Endometrium (tissue), 2 donors: Measurements from ENCODE around the gene MAGOH.

Experiments
- FAIRE-seq: peaks from 2 replicates; lab custom pipeline; 2012; peaks lifted over from hg19 to GRCh38; lab: Jason Lieb, UNC
- donor health status: control.
- donor health status: control.

The MAGOH gene

DNA sequence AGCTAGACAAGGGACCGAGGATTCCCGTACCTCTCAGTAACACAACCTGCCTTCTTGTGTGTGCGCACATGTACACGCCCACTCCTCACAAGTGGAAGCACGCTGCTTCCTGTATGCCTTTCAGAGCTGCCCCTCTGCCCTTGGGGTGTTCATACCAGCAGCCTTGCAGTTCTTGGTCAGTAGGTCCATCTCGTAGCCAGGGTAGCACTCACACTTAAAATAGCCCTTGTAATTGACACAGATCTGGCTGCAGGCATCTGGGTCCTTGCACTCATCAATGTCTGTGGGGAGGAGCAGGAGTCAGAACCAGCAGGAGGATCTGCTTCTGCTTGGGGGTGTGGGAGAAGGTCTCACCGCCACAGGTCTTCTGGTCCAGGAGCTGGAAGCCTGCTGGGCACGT is 32.6 kb upstream of the MAGOH start:
- FAIRE-seq, result no peak

DNA sequence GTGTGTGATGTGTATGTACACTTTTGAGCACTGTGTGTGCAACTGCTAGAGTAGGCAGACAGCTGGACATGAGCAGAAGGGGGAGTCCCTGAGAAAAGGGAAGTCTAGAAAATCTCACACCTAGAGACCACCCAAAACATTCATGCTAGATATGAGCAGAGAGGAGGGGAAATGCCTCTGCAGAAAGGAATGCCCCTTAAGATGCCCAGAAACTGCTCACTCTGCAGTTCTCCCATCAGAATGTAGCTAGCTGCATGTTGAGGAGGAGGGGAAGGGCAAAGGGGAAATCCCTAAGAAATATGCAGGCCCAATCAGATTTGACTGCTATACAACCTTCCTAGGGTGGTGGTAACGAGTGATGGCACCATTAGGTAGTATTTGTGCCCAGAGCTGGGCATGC is 31.8 kb upstream of the MAGOH start:
- no peak for FAIRE-seq

DNA sequence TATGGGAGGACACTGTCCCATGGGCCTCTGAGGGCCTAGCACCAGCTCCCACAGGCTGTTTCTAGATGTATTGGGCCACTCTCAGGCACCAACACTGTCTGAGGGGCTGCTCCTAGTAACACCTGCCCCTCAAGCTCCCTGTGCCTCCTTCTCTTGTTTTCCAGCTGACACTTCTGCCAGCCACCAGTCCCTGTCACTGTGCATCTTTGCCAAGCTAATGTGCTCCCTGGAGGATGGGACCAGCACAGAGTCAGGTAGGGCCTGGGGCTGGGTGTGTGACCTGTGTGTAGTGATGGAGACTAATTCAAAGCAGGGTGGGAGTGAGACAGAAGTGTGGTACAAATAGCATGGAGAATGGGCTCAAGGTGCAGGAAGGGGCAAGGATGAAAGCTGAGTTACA is 29.4 kb upstream of the MAGOH start:
- FAIRE-seq, result no peak

DNA sequence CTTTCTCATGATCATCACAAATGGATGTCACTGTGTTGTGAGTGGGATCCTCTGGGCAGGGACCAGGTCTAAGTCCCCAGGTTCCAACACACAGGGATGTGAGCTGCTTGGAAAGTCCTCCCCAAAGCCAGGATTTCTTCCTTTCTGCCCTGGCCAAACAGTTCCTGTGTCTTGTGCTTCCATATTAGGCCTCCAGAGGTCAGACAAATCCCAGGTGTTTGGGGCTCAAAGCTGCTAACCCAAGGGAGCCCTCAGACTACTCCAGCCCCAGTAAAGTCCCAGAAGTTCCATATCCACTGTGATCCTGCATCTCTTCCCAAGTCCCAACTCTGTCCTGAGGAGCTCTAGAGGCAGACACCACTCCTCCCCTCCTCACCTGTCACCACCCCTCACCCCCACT is 27.7 kb upstream of the MAGOH start:
- no peak for FAIRE-seq

DNA sequence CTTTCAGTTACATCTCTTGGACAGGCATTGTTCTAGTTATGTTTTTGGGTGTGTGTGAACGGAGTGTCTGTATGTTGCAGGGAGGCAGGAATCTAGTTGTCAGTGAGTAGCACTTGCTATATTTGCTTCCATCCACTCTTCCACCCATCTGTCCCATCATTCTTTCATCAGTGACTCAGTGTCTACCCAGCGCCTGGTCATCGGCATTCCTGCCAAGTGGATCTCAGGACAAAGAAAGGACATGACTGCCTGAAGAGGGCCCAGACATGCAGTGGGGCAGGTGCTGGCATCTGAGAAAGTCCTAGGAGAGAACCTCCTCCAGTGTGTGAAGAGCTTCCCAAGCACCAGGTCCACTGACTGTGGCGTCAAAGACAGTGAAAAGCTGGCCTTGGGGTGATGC is 27.3 kb upstream of the MAGOH start:
- no peak for FAIRE-seq

DNA sequence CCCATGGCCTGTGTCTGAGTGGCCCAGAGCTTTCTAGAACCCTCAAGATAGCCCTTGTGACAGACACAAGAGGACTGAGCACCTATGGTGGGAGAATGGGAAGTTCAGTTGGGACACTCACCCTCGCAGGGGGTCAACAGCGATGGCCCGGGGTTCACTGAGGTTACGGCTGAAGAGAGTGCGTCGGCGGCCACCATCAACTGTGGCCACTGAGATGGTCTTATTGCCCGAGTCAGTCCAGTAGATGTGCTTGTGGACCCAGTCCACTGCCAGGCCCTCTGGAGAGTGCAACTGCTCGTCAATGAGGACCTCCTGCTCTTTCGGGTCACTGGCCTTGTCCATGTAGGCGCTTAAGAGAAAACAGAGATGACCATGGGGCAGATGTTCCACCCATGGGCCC is 25.7 kb upstream of the MAGOH start:
- no peak for FAIRE-seq

DNA sequence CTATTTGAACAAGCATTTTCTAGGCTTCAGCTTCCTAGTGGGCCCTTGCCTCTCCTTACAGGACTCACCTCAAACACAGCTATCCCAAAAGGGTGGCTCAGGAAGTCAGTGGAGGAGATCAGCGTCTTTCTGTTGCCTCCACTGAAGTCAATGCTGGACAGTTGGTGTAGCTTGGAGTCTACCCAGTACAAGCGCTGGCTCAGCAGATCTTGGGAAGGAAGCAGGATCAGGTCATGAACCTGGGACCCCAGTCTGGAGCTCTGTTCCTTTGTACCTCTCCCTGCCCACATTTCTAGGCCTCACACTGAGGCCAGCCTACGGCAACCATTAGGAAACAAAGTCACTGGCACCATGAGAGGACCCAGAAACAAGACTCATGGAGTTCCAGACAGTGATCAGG is 23.7 kb upstream of the MAGOH start:
- no peak for FAIRE-seq

DNA sequence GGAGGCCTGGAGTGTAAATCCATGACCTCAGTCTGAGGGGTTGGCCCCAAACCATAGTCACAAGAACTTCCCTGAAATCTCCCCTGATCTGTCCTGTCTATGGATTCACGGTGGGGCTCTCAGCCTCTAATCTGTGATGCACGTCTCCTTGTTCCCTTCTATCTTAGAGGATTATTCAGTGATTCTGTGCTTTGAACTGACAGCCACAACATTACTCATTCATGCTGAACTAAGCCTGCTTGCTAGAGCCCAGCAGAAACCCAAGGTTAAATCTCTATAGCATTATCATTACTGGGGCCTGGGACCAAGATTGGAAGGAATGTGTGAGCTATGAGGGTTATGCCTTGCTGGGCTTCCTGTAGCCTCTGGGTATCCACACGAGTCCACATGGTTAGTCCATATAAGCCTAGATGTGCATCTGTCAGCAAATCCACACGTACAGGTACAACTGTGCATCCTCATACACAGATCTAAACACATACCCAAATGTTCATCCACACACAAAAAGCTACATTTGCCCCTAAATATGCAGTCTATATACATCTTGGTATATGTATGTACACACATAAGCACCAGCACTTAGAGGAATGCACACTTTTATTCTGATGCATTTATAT is 22.4 kb upstream of the MAGOH start:
- FAIRE-seq, result no peak

DNA sequence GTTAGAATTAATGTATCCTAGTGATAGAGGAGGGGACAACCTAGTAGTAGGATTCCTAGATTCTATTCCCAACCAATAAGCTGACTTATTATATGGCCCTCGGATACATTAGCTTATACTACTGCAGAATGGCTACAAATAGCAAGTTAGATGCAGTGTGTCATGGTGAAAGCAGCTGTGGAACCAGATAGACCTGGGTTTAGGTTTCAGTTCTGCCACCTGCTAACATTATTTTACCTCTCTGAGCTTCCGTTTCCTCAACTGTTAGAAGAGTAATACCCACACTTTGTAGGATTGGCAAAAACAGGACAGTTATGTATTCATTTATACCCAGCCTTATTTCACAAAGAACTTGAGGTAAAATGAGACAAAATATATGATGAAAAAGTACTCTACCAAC is 21.6 kb upstream of the MAGOH start:
- no peak for FAIRE-seq

DNA sequence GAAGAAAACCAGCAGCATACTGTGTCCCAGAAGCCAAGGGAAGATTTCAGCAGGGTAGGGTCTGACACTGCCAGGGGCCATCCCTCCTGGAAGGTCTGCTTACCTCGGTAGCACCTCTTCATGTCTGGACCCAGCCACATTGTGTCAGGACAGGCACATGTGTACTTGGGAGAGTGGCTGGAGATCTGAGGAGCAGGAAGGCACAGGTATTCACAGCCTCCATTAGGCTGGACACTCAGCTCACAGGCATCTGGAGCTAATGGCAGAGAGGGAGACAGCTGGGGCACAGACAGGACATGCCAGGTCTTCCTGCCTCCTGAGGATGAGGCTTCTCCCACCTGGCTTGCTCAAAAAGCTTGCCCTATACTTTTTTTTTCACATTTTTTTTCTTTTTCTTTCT is 19.9 kb upstream of the MAGOH start:
- no peak for FAIRE-seq

DNA sequence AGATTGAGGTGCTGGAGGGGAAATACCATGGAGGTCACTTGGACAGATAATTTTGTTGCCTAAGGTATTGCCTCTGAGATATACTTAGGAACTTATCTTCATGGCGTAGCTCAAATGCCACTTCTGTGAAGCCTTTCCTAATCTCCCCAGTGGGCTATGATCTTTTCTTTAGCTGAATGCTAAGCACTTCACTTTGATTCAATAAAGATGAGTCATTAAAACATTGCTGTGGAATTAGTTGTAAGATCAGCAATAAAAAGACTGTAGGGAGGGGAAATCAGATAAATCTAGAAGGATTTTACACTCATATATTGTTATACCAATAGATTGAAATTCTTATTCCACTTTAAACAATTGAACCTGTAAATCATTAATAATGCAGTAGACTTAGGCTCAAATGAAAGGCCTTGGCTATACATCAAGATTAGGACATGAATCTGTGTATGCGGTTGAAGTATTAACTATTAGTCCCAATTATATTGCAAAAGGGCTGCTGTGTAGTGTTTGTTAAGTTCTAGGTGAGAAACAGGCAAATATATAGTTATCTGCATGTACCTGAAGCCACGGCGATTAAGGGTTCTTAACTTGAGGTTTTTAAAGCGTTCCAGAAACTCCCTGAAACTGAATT is 19.2 kb upstream of the MAGOH start:
- FAIRE-seq, result no peak

DNA sequence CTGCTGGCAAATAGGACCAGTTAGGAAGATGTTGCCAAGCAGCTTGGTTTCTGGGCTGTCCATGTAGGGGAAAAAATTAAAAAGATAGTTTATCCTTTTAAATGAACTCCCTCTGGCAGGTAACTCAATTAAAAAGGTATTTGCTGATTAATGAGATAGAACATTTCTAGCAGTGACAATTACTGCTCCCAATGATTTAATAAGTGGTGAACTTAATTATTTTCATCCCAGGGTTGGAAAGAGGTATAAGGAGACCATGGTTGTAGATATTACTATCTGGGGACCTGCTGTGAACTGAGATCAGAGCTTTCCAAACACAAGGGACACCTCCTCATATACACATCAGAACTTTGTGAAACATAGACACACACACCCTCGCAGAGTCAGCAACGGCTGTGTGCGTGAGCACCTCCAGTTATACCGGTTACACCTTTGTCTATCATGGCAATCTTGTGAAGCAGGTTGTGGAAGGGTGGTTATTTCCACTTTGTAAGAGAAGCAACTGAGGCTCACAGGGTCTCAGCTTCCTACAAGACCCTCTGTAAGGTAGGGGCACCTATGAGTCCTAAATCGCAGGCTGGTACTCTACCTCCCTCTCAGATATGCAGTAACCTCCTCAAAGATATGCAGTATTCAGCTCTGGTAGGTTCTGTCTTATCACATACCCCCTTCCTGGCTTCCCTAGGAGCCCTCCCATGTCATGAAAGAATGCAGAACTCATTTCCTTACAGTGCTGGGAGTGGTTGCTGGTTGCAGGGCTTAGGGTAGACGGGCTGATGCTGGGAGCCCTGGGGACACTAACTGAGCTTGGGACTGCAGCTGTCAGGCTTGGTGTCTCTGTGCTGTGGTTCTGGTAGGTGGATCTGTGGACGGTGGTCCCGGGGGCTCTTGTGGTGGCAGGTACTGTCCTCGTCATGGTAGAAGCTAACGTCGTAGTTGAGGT is 18.5 kb upstream of the MAGOH start:
- FAIRE-seq, result no peak

DNA sequence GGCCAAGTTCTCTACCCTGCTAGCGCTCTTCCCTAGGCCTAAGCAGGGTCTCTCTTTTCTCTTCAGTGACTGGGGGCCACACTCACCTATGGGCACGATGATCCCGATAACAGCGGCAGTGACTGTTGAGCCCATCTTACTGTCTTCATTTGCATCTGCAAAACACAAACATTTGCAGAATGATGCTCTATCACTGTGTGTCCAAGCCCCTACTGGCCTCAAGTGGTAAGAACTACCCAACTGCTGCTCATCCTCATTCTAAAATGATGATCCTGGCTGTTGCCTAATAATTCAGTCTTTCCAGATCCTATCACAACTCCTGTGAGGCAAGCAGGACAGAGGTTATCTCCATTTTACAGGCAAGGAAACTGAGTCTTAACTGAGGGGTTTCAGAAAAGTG is 16.7 kb upstream of the MAGOH start:
- no peak for FAIRE-seq

DNA sequence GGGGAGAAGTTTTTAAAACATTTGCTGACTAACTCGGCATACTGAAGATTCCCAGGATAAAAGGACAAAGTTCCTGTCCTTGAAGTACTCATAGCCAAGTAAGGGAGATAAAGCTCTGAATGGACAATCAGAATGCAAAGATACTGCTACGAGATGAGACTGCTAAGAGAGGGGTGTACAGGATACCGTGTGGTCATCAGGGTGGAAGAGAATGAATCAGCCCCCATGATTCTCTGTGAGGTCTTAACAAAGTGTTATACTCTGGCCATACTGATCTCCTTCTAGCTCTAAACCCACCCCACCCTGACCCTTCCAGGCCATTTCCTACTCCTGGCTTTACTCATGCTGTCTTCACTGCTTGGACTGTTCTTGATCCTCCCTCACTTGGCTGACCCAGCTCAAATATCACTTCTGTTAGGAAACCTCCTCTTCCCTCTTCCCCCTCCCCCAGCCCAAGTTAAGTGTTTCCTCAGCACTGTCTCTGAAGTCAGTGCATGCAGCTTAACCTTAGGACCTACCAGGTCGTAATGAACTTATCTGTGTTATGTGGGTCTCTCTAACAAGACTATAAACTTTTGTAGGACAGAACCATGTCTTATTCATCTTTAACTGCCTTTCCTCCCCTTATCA is 15.8 kb upstream of the MAGOH start:
- no peak for FAIRE-seq

DNA sequence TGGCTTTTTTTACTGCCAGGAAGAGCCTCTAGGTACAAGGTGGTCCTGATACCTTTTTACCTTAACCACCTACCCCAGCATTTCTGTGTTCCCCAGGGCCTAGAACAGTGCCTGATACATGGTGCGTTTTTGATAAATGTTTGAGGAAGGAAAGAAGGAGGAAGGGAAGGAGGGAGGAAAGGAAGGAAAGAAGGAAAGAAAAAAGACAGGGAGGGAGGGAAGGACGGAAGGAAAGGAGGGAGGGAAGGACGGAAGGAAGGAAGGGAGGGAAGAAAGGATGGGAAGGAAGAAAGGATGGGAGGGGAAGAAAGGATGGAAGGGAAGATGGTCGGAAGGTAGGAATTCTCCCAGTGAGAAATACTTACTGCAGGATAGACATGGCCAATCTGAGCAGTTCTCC is 12.0 kb upstream of the MAGOH start:
- FAIRE-seq, result no peak

DNA sequence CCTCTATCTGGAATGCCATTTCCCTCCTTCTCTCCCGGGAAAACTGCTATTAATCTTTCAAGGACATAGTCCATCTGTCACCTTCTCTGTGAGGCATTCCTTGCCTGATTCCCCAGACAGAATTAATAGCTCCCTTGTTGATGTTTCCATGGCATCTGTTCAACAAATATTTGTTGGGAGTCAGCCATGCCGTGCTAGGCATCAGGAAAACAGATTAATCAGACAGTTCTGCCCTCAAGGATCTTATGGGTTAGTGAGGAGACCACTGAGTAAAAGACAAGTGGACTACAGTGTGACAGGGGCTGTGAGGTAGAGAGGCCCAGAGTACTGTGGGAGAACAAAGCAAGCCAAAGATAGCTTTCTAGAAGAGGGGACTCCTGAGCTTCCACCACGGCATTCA is 11.4 kb upstream of the MAGOH start:
- FAIRE-seq, result no peak

DNA sequence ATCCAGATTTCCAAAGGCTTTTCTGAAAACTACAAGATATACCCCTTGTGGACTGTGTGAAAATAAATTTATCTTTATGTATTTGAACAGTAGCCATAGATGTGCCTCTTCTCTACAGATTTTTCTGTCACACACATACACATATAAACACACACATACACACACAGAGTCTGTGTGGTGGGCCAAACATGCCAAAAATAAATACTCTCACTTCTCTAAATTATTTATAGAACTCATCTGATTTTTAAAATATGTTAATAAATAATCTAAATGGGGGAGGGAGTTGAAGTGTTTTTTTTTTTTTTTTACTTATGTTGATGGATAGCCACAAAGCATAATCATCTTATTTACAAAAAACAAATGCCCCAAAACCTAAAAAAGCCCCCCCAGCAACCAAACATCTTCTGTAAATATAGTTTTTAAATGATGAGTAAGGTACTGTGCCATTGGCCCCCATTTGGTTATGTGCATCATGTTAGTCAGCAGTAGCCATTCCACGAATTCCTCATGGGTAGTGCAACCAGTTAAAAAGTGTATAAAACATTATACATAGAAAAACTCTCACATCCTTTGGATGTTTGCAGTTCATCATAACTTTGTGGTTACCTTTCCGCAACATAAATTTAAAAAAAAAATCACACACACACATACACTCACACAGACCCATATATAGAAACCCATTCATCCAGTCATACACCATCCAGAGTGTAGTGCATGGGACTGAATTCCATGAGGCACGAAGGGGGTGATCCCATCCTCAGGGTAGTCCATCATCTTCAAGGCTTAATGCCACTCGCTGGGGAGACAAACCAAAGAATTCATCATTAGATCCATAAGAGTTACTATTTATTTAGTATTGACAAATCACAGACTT is 8.2 kb upstream of the MAGOH start:
- FAIRE-seq, result no peak

DNA sequence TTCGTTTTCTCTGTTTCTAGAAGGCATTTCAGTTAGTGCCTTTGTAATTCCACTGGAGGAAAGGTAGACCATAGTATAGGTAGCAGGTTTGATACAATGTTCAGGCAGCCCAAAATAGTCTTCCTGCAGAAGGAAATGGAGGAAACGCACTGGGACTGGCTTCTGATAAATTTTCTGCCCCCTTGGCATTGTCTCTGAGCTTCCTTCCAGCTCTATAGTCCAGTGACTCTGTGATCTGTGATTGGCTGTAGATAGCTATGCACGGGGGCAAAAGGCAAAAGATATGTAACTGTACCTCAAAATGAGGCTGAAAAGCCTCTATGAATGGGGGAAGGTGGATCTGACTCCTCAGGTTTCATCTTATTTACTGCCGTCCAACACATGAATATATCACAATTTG is 5.8 kb upstream of the MAGOH start:
- FAIRE-seq, result no peak

DNA sequence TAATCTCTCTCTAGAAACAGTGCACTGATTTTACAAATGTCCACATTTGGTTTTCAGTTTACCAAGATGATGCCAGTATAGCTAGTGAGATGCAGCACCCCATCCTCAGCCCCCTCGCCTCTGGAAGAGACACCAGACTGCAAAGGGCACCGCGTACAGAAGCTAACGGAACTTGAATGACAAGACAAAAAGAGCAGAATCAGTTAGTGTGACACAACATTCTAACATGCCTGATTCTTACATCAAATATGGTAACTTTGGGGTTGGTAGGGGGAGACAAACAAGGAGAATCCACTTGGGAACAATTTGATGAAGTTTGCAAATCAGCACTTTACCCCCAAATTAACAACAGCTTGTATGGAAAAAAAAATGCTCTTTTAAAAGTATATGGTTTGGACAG is 4.1 kb upstream of the MAGOH start:
- FAIRE-seq, result no peak

DNA sequence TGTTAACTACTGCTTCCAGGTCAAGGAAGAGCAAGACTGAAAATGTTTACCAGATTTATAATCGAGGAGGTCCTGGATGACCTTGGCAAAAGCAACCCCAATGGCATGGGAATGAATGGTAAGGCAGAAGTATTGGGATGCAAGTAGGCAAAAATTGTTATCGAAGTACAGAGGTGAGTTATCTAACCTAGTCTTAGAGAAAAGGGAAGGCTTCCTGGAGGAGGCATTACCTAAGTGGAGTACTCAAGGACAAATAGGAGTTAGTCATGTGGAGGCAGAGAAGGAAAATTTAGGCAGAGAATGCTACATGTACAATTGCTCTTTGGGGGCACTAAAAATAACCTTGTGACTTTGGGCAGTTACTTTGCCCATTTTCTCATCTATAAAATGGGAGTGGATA is 3.5 kb upstream of the MAGOH start:
- FAIRE-seq, result no peak

DNA sequence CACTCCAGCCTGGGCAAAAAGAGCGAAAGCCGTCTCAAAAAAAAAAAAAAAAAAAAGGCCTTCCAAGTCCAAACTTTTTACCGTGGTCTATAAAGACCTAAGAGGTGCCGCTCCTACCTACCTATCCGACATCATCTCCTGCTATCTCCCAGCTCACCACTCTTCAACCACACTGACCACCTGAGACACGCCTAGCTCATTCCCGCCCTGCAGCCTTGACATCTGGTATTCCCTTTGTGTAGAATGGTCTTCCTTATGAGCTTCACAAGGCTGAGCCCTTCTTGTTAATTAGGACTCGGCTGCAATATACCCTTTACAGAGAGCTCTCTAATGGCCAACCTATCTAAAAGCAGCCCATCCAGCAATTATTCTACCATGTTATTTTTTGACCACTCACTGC is 680 bp downstream of the MAGOH start:
- FAIRE-seq, result no peak

DNA sequence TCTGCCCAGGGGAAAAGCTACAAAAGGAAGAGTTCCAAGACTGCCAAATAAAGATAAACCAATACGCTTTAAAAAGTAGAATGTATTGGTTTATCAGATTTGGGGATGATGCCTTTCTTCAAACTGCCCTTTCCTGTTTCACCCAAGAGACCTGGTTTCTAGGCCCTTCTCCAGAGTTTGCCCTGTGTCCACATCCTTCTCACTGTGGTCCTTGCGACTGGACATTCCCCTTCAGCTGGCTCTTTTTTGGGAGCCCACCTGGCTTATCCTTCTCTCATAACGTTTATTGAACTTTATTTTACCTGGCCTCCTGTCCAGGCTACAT is 17.4 kb downstream of the MAGOH start:
- FAIRE-seq, result no peak
